Endometrial microvascular endothelial cells (primary cell): ENCODE results near the gene ELOVL7. TPM values are rescaled to one million over a fixed set of nuclear protein-coding genes. Genes with fewer than 3 reads are reported as not detected.
"Not testable (repeated sequence)": the region's sequence is repeated elsewhere in the genome, so short reads cannot be mapped to it uniquely, and the experiment has no call there.

Experiments used
- in situ Hi-C: cut with HindIII; loops from 2 replicates; pipeline ENCODE4 v1.10.0; 2017; ENCODE audit warnings: low sequenced_read_pairs, low pct_unique_long_range_greater_than_20kb; ENCODE audit errors: inconsistent ontology term
- total RNA-seq: library from RNA; depleted of rRNA; stranded (reverse); fragments of >200 nt; gene quantifications from one replicate; pipeline ENCODE4 v1.2.3, GENCODE V29; 2015; ENCODE audit errors: inconsistent ontology term

ELOVL7 gene
- 0.84 TPM for total RNA-seq

DNA sequence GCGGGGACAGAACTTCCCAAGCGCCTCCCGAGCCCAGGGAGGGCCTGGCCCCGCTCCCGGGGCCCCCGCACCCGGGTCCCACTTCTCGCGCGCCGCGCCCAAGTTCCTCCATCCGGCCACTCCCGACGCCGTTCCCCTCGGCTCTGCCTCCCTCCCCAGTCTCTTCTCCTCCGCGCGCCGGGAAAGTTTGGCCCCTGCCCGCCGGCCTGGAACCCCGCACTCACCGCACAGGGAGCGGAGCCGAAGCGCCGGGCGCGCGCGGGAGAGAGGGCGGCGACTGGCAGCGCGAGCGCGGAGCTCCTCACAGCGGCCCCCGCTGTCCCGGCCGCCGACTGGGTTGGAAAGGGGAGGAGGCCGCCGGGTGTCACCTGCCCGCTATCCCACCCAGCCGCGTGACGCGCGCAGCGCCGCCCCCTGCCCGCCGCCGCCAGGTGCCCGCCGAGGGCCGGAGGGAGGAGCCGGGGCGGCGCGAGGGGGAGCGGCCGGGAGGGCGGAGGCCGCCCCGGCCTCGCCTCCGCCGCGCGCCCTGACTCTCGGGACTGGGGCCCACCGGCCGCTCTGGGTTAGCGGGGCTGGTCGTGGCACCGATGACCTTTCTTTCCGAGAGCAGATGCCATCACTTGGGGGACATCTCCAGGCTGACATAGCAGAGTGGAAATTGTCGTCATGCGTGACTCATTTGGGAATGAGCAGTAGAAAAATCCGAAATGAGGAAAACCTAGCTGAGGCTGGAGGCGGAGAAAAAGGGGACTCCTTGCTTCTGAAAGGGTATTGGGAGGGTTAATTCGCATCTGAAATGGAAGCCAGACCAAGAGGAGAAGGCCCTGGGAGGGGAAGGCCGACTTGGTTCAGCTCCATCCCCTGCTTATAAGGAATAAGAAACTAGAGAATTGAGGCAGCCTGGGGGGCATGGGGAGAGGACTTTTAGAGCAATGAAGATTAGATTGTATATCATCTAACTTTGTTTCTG is at the start of gene ELOVL7:
TSS of gene ELOVL7 (minus strand) at position 334 of the 970 bp plus-strand sequence. CDS start 56,872 bp downstream, outside the sequence.
- in situ Hi-C loops, result no loop called here

DNA sequence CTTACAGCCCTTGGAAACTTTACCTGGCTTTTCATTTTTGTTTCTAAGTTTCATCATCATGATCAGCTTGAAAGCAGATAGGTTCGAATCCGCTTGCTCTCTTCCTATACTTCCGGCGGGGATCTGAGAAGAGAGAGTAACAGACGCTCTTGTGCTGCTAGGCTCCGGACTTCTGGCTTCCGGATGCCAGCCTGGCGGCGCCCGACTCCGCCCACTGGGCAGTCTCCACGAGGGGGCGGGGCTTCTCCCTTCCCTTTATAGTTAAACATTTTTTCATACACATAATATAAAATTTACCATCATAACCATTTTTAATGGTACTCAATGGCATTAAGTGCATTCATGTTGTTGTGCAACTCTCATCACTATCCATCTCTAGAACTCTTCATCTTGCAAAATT is 49.5 kb upstream of the ELOVL7 start:
- in situ Hi-C loops, result no loop called here

DNA sequence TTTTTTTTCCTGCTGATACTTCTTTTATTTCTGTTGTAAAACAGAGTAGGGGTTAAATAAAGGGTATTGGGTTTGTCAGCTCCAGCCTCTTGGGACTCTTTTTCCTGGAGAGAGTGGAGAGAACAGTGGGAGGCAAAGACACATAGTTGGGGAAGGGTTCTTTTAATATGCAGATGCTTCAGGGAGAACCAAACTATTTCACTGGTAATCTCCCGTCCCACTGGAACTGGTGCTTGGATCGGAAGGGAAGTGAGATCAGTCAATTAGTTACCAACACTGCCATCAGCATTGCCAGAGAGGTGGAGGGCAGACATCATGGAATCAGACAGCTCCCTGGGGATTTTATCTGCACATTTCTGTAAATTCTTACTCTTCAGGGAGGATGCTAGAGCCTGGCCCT is 47.6 kb upstream of the ELOVL7 start:
- in situ Hi-C loops, result no loop called here

DNA sequence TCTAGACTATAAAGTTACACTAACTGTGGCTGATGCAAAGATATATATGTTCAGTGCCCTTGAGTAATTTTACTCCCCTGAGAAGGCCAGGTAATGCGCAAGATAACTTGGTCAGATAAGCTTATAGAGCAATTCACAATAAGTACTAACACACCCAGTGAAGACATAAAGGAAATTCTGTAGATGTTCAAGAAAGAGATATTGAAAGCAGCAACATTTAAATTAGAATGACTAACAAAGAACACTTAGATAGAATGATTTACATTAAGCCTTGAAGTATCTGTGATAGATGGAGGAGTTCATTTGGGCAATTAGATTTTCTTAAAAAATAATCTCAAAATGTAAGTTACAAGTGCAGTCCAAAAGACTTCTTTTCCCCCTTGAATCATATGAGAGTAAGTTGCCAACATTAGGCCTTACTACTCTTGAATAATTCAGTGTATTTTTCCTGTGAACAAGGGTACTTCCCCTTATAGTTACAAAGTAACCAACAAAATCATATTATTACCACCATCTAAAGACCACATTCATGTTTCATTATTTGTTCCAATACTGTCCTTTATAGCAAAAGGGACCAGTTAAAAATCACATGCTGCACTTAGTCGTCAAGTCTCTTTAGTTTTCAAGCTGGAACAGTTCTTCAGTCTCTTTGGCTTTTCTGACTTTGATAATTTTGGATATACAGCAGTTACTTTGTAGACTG is 44.4 kb upstream of the ELOVL7 start:
- in situ Hi-C loops, result no loop called here

DNA sequence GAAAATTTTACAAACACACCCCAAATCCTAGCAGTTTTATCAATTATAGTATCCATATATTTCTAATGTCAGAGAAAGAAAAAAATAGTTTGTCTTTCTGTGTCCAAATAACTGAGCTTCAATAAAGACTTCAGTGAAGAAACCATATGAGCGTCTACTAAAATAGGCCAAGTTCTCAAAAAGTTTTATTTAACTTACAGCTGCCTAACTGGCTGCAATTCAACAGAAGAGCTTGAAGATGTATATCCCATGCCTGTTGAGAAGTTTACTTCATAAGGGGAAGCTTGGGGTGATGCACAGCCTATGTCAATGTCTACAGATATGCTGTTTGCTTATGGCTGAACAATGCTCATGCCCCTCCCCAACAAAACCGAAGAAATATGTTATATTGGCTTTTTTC is 43.7 kb upstream of the ELOVL7 start:
- in situ Hi-C loops, result no loop called here

DNA sequence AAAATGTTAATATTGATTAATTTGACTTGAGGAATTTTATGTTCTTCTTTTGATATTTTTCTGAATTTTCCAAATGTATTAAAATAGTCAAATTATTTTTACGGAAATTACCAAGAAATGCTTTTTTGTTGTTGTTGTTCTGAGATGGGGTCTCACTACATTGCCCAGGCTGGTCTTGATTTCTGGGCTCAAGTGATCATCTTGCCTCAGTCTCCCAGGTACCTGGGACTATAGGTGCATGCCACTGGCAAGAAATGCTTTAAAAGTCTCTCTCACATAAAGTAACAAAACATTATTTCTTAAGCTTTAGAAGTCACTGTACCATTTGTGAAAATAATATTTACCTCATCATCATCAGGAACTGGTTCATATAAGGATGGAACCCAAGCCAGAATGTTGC is 43.0 kb upstream of the ELOVL7 start:
- in situ Hi-C loops, result no loop called here

DNA sequence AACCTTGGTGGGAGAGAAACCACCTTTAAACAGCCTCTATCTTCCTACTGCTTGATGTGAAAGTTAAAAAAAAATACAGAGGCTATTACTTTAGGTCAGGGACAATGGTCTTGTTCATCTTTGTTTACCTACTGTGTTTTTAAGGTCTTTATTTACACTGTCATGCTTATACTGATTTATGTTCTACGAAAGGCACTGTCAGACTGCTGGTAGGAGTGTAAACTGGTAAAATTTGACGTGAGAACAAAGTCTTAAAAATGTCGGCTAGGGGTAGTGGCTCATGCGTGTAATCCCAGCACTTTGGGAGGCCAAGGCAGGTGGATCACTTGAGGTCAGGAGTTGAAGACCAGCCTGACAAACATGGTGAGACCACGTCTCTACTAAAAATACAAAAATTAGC is 42.1 kb upstream of the ELOVL7 start:
- in situ Hi-C loops, result no loop called here

DNA sequence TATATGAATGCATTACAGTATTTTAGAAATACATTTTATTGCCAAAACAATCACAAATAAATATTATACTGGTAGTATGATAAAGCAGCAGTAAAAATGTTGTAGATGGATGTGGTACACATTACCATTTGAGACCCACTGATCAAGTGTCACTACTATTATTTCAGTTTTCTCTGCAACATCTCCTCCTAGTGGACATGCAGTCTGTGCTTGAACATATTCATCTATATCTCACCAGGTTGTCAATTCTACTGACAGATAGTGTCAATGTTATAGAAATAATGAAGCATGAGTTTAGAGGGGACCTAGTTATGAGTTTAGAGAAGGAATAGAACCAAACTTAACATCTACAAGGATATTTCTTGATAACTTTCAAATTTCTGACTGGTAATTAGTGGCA is 39.2 kb upstream of the ELOVL7 start:
- in situ Hi-C loops, result no loop called here

DNA sequence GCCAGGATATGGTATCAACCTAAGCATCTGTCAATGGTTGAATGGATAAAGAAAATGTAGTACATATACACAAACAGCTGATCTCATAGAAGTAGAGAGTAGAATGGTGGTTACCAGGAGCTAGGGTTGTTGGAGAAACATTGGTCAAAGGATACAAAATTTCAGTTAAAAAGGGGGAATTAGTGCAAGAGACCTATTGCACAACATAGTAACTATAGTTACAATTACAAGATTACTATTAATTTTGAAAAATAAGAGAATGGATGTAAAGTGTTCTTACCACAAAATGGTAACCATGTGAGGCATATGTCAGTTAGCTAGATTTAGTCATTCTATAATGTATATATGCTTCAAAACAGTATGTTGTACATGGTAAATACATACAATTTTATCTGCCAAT is 28.8 kb upstream of the ELOVL7 start:
- in situ Hi-C loops, result no loop called here

DNA sequence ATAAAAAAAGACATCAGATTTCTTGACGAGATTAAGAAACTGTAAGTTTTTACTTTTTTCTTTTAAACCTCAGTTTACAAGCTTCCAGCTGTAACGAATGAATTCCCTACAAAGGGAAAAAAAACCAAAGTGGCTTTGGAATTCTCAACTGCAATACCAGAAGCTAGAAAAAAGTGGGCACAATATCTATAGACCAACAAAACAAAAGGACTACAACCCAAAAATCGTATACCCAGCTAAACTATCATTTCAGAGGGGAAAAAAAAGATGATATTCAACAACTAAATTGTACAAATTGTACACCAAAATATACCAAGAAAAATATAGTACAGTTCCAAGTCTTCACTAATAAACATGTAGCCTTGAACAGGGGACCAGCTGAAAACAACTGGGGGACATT is 26.8 kb upstream of the ELOVL7 start:
- in situ Hi-C loops, result no loop called here

DNA sequence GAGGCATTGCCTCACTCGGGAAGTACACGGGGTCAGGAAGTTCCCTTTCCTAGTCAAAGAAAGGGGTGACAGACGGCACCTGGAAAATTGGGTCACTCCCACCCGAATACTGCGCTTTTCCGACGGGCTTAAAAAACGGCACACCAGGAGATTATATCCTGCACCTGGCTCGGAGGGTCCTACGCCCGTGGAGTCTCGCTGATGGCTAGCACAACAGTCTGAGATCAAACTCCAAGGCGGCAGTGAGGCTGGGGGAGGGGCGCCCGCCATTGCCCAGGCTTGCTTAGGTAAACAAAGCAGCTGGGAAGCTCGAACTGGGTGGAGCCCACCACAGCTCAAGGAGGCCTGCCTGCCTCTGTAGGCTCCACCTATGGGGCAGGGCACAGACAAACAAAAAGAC is 16.5 kb upstream of the ELOVL7 start:
- in situ Hi-C loops, result not testable (repeated sequence)

DNA sequence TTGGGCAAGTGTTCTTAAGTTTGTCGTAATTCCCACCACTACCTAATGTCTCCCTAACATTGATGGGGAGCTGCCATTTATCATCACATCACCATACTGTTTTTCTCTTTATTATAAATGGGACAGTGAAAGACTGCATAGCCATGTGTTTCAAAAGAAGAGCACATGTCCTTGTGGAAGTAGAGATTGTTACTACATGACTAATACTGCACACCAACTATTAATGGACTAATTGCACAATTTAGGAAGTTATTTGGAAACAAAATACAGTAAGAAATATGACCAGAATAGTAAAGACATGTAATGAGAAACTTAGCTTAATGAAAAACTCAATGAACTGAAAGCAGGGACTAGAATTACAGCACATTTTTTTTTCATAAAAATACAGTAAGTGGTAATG is 12.0 kb upstream of the ELOVL7 start:
- in situ Hi-C loops, result no loop called here

DNA sequence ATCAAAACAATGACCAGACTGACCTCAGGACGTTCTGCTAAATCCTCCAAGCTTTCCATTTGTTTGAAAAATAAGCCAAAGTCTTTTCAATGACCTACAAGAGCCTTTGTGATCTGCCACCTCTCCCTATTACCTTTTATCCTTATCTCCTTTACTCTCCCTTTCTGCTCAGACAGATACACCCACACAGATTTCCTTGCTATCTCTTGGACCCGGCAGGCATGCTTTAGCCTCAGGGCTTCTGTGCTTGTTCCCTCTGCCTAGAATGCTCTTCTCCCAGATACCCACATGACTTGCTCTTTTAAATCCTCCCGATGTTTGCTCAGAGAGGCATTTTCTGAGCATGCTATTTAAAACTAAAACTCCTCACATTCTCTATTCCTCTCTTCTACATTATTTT is 8.9 kb upstream of the ELOVL7 start:
- in situ Hi-C loops, result no loop called here

DNA sequence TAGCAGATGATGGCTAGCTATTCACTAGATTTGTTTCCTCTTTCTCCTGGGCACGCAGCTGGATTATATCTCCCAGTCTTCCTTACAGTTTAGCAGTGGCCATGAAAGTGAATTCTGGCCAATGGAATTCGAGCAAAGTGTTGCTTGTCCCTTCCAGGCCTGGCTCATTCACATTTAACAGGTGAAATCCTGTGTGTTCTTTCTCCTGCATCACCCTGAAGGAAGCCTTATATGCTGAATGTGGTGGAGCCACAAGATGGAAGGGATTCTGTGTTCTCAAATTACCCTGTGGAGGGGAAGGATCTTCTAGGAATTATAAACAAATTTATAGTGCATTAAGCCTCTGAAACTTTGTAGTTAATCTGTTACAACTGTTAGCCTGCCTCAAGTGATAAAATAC is 8.2 kb upstream of the ELOVL7 start:
- in situ Hi-C loops, result no loop called here

DNA sequence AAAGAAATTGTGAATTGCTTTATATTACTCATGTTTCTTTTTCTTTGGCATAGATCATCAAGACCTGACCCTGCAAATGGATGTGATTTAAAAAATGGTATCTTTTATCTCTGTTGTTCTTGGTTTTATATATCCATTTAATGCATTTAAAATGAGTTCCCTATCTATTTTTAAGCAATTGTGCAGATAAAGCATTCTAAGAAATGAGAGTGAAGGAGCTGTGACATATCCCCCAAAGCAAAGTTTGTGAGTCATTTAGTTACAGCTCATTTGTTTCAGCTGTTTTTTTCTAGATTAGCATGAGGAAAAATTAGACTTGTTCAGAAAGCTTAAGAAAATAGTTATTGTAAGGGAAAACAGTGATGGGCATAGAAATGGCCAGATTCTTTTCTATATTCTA is 7.6 kb upstream of the ELOVL7 start:
- in situ Hi-C loops, result no loop called here

DNA sequence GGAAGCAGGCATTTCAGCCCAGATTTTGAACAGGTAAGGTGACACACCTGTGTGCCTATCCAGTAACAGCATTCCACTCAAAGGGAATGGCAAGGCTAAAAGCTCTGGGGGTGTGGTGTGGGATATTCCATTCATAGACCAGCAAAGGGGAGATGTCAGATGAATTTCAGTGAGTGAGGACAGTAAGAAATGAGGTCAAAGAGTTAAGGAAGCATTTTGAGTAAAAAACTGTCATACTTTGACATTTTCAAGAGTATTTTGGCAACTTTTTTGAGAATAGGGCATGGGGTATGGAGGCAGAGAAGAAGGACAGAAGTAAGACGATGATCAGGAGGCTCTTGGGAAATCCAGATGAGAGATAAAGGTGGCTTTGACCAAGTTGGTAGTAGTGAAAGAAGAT is 2.2 kb upstream of the ELOVL7 start:
- in situ Hi-C loops, result no loop called here

DNA sequence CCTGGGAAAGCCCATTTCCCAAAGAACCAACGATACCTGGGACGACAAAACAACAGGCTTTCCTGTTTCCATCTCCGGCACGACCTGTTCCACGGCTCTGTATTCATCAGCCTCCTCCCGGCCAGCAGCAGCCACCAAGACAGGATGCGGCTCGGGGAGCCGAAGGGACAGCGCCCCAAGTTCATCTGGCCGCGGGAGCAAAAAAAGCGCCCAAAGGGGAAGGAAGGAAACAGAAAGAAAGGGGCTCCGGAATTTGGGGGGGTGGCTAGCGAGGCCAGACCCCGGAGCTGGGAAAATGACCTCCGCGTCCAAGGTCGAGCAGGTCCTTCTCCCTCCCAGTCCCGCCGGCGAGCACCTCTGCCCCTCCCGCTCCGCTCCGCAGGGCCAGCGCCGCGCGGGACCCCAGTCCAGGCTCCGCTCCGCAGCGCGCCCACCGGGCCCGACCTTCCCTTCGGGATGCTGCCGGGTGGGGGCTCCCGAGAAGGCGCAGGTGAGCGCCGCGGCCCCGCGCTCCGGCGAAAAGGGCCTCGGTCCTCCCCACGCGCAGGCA is 608 bp downstream of the ELOVL7 start:
- in situ Hi-C loops, result no loop called here

DNA sequence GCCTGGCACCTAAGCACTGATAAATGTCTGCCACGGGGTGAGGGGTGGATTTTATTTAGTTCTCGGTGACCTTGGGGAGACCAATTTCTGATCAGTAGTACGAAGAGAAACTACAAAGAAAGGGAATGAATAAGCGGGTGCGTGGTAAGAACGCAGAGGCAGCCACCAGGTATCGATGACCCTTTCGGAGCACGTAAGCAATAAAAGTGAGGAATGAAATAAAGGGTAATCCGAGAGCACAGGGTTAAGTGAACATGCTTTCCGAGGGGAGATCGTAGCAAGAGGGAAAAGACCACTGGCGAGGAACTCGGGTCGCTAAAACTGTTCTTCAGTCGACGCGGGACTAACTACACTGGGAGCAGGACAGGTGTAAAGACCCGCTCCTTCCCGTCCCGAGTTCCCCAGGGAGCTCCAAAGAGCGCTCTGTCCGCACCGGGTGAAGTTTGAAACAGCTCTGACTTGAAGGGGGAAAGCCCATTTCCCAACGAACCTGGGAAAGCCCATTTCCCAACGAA is 1.1 kb downstream of the ELOVL7 start:
- in situ Hi-C loops, result no loop called here

DNA sequence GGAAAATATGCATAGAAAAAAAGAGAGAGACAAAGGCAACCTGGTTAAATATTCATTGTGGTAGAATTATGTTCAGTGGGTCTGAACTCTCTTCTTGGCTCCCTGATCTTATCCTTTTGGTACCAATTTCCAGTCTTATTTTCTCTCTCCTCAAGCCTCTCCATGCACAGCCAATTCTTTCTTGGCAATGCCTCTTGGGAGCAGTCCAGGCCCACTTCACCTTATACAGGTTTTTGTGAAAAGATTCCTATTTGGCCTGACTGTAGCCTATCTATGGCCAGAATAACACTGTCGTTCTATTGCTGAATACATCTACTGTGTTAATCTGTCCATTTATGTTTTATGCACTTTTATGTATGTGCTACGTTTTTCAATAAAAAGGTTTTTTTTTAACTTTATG is 2.7 kb downstream of the ELOVL7 start:
- in situ Hi-C loops, result no loop called here

DNA sequence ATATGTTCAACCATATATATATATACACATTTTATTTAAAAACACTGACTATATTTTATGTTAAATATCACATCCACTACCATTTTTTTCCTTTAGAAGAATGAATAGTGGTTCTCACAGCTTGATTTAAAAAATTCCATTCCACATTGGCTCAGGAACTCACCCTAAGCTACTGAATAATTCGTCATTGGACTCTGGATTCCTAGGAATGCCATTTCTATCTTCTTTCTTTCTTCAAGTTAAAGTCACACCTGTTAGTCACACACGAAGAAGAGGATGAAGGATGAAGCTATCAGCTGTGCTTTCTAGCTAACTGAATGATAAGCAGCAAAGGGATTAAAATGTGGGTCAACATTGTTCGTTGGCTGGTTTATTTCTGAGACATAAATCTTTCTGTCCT is 7.9 kb downstream of the ELOVL7 start:
- in situ Hi-C loops, result no loop called here
